GM12892 (cell line): ENCODE results near the gene LRMDA.

Source experiments
- POLR2A ChIP-seq: IDR thresholded peaks from 2 replicates; pipeline ENCODE4 v1.6.1; 2011; ENCODE audit warnings: low read depth, low read length, control low read depth
- POLR2AphosphoS5 ChIP-seq: IDR thresholded peaks from 2 replicates; pipeline ENCODE4 v1.6.1; 2011; ENCODE audit warnings: low read depth, low read length, control low read depth

GRCh38 chr10:76119515-76119914 lies 688.1 kb downstream of the LRMDA start:
- no peak for TF ChIP-seq POLR2A
- TF ChIP-seq POLR2AphosphoS5 = no peak
